ENCODE results near the gene RXYLT1.
"Not testable (repeated sequence)": the region's sequence is repeated elsewhere in the genome, so short reads cannot be mapped to it uniquely, and the experiment has no call there.

The RXYLT1 gene

GRCh38 chr12:63779498-63780481 lies at the start of gene RXYLT1:
TSS of gene RXYLT1 (plus strand) at chr12:63779909. CDS start at chr12:63779961, 52 bp downstream.
- Histone ChIP-seq H3K27me3 (ENCODE audit: control insufficient read depth in 5 of 5, insufficient read depth in 4 of 5, low read length in 5 of 5) (no peaks in the 10 kb centered on the region), H3K9me3 (ENCODE audit: control insufficient read depth in 5 of 5, low read length in 5 of 5) (no peaks in the 10 kb centered on the region), H3K9ac (ENCODE audit: low read length in 5 of 5) (peak within 1 kb of the TSS; percentile 79 to 99 (median 94)), H3K36me3 (ENCODE audit: control insufficient read depth in 5 of 5, insufficient read depth in 5 of 5, low read length in 5 of 5) (peaks cover 6 to 21% (median 12%) of the 10 kb centered on the region in 5 donors), H3K27ac (ENCODE audit: low read depth, low read length) (peak within 1 kb of the TSS; percentile 87), H3K4me3 (ENCODE audit: low read depth in 1 of 5, low read length in 5 of 5) (peak within 1 kb of the TSS; percentile 82 to 93 (median 89)), H3K4me1 (ENCODE audit: control insufficient read depth in 5 of 5, insufficient read depth in 5 of 5, low read length in 5 of 5) (peaks cover 0 to 14% (median 10%) of the 10 kb centered on the region in 5 donors)

GRCh38 chr12:63732779-63733178 lies 46.9 kb upstream of the RXYLT1 start:
- not testable (repeated sequence) for H3K36me3 ChIP-seq (ENCODE audit: control insufficient read depth in 5 of 5, insufficient read depth in 5 of 5, low read length in 5 of 5); H3K9me3 ChIP-seq (ENCODE audit: control insufficient read depth in 5 of 5, low read length in 5 of 5); H3K27me3 ChIP-seq (ENCODE audit: control insufficient read depth in 5 of 5, insufficient read depth in 4 of 5, low read length in 5 of 5); H3K27ac ChIP-seq (ENCODE audit: low read depth, low read length); H3K9ac ChIP-seq (ENCODE audit: low read length in 5 of 5); H3K4me3 ChIP-seq (ENCODE audit: low read depth in 1 of 5, low read length in 5 of 5); H3K4me1 ChIP-seq (ENCODE audit: control insufficient read depth in 5 of 5, insufficient read depth in 5 of 5, low read length in 5 of 5)

- not testable (repeated sequence) for H3K9me3 ChIP-seq (ENCODE audit: control insufficient read depth in 5 of 5, low read length in 5 of 5); H3K36me3 ChIP-seq (ENCODE audit: control insufficient read depth in 5 of 5, insufficient read depth in 5 of 5, low read length in 5 of 5); H3K9ac ChIP-seq (ENCODE audit: low read length in 5 of 5); H3K4me1 ChIP-seq (ENCODE audit: control insufficient read depth in 5 of 5, insufficient read depth in 5 of 5, low read length in 5 of 5); H3K27ac ChIP-seq (ENCODE audit: low read depth, low read length); H3K27me3 ChIP-seq (ENCODE audit: control insufficient read depth in 5 of 5, insufficient read depth in 4 of 5, low read length in 5 of 5); H3K4me3 ChIP-seq (ENCODE audit: low read depth in 1 of 5, low read length in 5 of 5)
Observed at GRCh38 chr12:63733585-63733984, 46.1 kb upstream of the RXYLT1 start.

- not testable (repeated sequence) for H3K27ac ChIP-seq (ENCODE audit: low read depth, low read length); H3K4me1 ChIP-seq (ENCODE audit: control insufficient read depth in 5 of 5, insufficient read depth in 5 of 5, low read length in 5 of 5); H3K4me3 ChIP-seq (ENCODE audit: low read depth in 1 of 5, low read length in 5 of 5); H3K27me3 ChIP-seq (ENCODE audit: control insufficient read depth in 5 of 5, insufficient read depth in 4 of 5, low read length in 5 of 5); H3K9ac ChIP-seq (ENCODE audit: low read length in 5 of 5); H3K9me3 ChIP-seq (ENCODE audit: control insufficient read depth in 5 of 5, low read length in 5 of 5); H3K36me3 ChIP-seq (ENCODE audit: control insufficient read depth in 5 of 5, insufficient read depth in 5 of 5, low read length in 5 of 5)
Observed at GRCh38 chr12:63740551-63740950, 39.2 kb upstream of the RXYLT1 start.

GRCh38 chr12:63741431-63741830 lies 38.3 kb upstream of the RXYLT1 start:
- not testable (repeated sequence) for H3K9ac ChIP-seq (ENCODE audit: low read length in 5 of 5); H3K27ac ChIP-seq (ENCODE audit: low read depth, low read length); H3K27me3 ChIP-seq (ENCODE audit: control insufficient read depth in 5 of 5, insufficient read depth in 4 of 5, low read length in 5 of 5); H3K36me3 ChIP-seq (ENCODE audit: control insufficient read depth in 5 of 5, insufficient read depth in 5 of 5, low read length in 5 of 5); H3K4me3 ChIP-seq (ENCODE audit: low read depth in 1 of 5, low read length in 5 of 5); H3K4me1 ChIP-seq (ENCODE audit: control insufficient read depth in 5 of 5, insufficient read depth in 5 of 5, low read length in 5 of 5); H3K9me3 ChIP-seq (ENCODE audit: control insufficient read depth in 5 of 5, low read length in 5 of 5)

GRCh38 chr12:63744110-63744509 lies 35.6 kb upstream of the RXYLT1 start:
- not testable (repeated sequence) for H3K4me3 ChIP-seq (ENCODE audit: low read depth in 1 of 5, low read length in 5 of 5); H3K9me3 ChIP-seq (ENCODE audit: control insufficient read depth in 5 of 5, low read length in 5 of 5); H3K9ac ChIP-seq (ENCODE audit: low read length in 5 of 5); H3K36me3 ChIP-seq (ENCODE audit: control insufficient read depth in 5 of 5, insufficient read depth in 5 of 5, low read length in 5 of 5); H3K27ac ChIP-seq (ENCODE audit: low read depth, low read length); H3K27me3 ChIP-seq (ENCODE audit: control insufficient read depth in 5 of 5, insufficient read depth in 4 of 5, low read length in 5 of 5); H3K4me1 ChIP-seq (ENCODE audit: control insufficient read depth in 5 of 5, insufficient read depth in 5 of 5, low read length in 5 of 5)

GRCh38 chr12:63746470-63746869 lies 33.2 kb upstream of the RXYLT1 start:
- not testable (repeated sequence) for H3K4me1 ChIP-seq (ENCODE audit: control insufficient read depth in 5 of 5, insufficient read depth in 5 of 5, low read length in 5 of 5); H3K36me3 ChIP-seq (ENCODE audit: control insufficient read depth in 5 of 5, insufficient read depth in 5 of 5, low read length in 5 of 5); H3K4me3 ChIP-seq (ENCODE audit: low read depth in 1 of 5, low read length in 5 of 5); H3K27me3 ChIP-seq (ENCODE audit: control insufficient read depth in 5 of 5, insufficient read depth in 4 of 5, low read length in 5 of 5); H3K27ac ChIP-seq (ENCODE audit: low read depth, low read length); H3K9me3 ChIP-seq (ENCODE audit: control insufficient read depth in 5 of 5, low read length in 5 of 5); H3K9ac ChIP-seq (ENCODE audit: low read length in 5 of 5)

- not testable (repeated sequence) for H3K27me3 ChIP-seq (ENCODE audit: control insufficient read depth in 5 of 5, insufficient read depth in 4 of 5, low read length in 5 of 5); H3K4me3 ChIP-seq (ENCODE audit: low read depth in 1 of 5, low read length in 5 of 5)
Observed at GRCh38 chr12:63747136-63747535, 32.6 kb upstream of the RXYLT1 start.

GRCh38 chr12:63747553-63747952 lies 32.2 kb upstream of the RXYLT1 start:
- no peaks in the 10 kb centered on the region for H3K36me3 ChIP-seq (ENCODE audit: control insufficient read depth in 5 of 5, insufficient read depth in 5 of 5, low read length in 5 of 5)

More at GRCh38 chr12:63747136-63747535, 32.6 kb upstream of the RXYLT1 start:
- H3K27ac ChIP-seq (ENCODE audit: low read depth, low read length); H3K9ac ChIP-seq (ENCODE audit: low read length in 5 of 5); H3K4me1 ChIP-seq (ENCODE audit: control insufficient read depth in 5 of 5, insufficient read depth in 5 of 5, low read length in 5 of 5); H3K36me3 ChIP-seq (ENCODE audit: control insufficient read depth in 5 of 5, insufficient read depth in 5 of 5, low read length in 5 of 5); H3K9me3 ChIP-seq (ENCODE audit: control insufficient read depth in 5 of 5, low read length in 5 of 5): not testable (repeated sequence)

GRCh38 chr12:63752283-63752682 lies 27.4 kb upstream of the RXYLT1 start:
- Histone ChIP-seq H3K27ac (ENCODE audit: low read depth, low read length) (no peak overlapping the region), H3K4me3 (ENCODE audit: low read depth in 1 of 5, low read length in 5 of 5) (no peak overlapping the region), H3K4me1 (ENCODE audit: control insufficient read depth in 5 of 5, insufficient read depth in 5 of 5, low read length in 5 of 5) (no peaks in the 10 kb centered on the region), H3K36me3 (ENCODE audit: control insufficient read depth in 5 of 5, insufficient read depth in 5 of 5, low read length in 5 of 5) (no peaks in the 10 kb centered on the region), H3K9me3 (ENCODE audit: control insufficient read depth in 5 of 5, low read length in 5 of 5) (peaks cover 0 to 3% (median 0%) of the 10 kb centered on the region in 5 donors), H3K9ac (ENCODE audit: low read length in 5 of 5) (no peak overlapping the region), H3K27me3 (ENCODE audit: control insufficient read depth in 5 of 5, insufficient read depth in 4 of 5, low read length in 5 of 5) (no peaks in the 10 kb centered on the region)

More at GRCh38 chr12:63747553-63747952, 32.2 kb upstream of the RXYLT1 start:
- no peaks in the 10 kb centered on the region for H3K27me3 ChIP-seq (ENCODE audit: control insufficient read depth in 5 of 5, insufficient read depth in 4 of 5, low read length in 5 of 5)
- no peak overlapping the region for H3K4me3 ChIP-seq (ENCODE audit: low read depth in 1 of 5, low read length in 5 of 5)
- no peaks in the 10 kb centered on the region for H3K4me1 ChIP-seq (ENCODE audit: control insufficient read depth in 5 of 5, insufficient read depth in 5 of 5, low read length in 5 of 5)
- no peak overlapping the region for H3K9ac ChIP-seq (ENCODE audit: low read length in 5 of 5)
- no peak overlapping the region for H3K27ac ChIP-seq (ENCODE audit: low read depth, low read length)
- peaks cover 0 to 3% (median 0%) of the 10 kb centered on the region in 5 donors for H3K9me3 ChIP-seq (ENCODE audit: control insufficient read depth in 5 of 5, low read length in 5 of 5)

All from subcutaneous abdominal adipose tissue (tissue), 5 donors.